HEK293 (cell line): ENCODE results near the gene COX6A1.

Experiments
- CTCF ChIA-PET: fragments of 350-600 bp; formaldehyde crosslinking; extraction: SDS; loops from one replicate; lab custom pipeline; 2021; ENCODE audit warnings: antibody characterized with exemption; lab: Yijun Ruan, JAX
- POLR2A ChIA-PET: fragments of 300-600 bp; formaldehyde crosslinking; extraction: SDS; loops from one replicate; lab custom pipeline; 2020; ENCODE audit warnings: antibody characterized with exemption, inconsistent platforms; lab: Yijun Ruan, JAX
- H3K27ac ChIP-seq: fragments of 200-500 bp; sonication (Bioruptor generic); 2 replicates; pipeline ENCODE4 v1.5.1; 2014; ENCODE audit warnings: low read depth, low read length, control low read depth, inconsistent platforms; ENCODE audit errors: extremely low read depth
- H3K36me3 ChIP-seq, 2 experiments: fragments of 200-500 bp in 1 of 2; sonication (Bioruptor generic) in 1 of 2; 1 replicate in 1 of 2; 2 replicates in 1 of 2; pipeline ENCODE4 v1.5.1; 2014 to 2017; ENCODE audit warnings: inconsistent platforms in 2 of 2, low read length in 2 of 2; ENCODE audit not compliant: control insufficient read depth in 2 of 2, insufficient read depth in 1 of 2
- H3K4me1 ChIP-seq: fragments of 200-500 bp; sonication (Bioruptor generic); 2 replicates; pipeline ENCODE4 v1.5.1; 2014; ENCODE audit warnings: mild to moderate bottlenecking, low read length, inconsistent platforms; ENCODE audit not compliant: control insufficient read depth, insufficient read depth
- H3K4me3 ChIP-seq: 2 replicates; pipeline ENCODE4 v1.5.1; 2011; ENCODE audit warnings: low read depth, mild to moderate bottlenecking, control low read depth, low read length, moderate library complexity
- H3K9me3 ChIP-seq: fragments of 200-500 bp; sonication (Bioruptor generic); 2 replicates; pipeline ENCODE4 v1.5.1; 2014; ENCODE audit warnings: low read depth, low read length, inconsistent platforms; ENCODE audit not compliant: control insufficient read depth, insufficient read depth
- GLIS2 ChIP-seq: fragments of 450-650 bp; formaldehyde crosslinking; IDR thresholded peaks from 2 replicates; pipeline ENCODE4 v1.5.1; 2016; ENCODE audit warnings: missing biosample characterization, missing genetic modification characterization
- HIC1 ChIP-seq: fragments of 450-650 bp; formaldehyde crosslinking; IDR thresholded peaks from 2 replicates; pipeline ENCODE4 v1.5.1; 2016; ENCODE audit warnings: missing biosample characterization, missing genetic modification characterization
- HOXD13 ChIP-seq: sonication (generic); formaldehyde crosslinking; IDR thresholded peaks from 2 replicates; pipeline ENCODE4 v1.8.0; 2022; ENCODE audit warnings: missing genetic modification reagents, borderline replicate concordance
- INSM2 ChIP-seq: fragments of 450-650 bp; formaldehyde crosslinking; IDR thresholded peaks from 2 replicates; pipeline ENCODE4 v1.5.1; 2016; ENCODE audit warnings: missing biosample characterization, missing genetic modification characterization
- MEIS1 ChIP-seq: sonication (generic); formaldehyde crosslinking; IDR thresholded peaks from 2 replicates; pipeline ENCODE4 v1.8.1; 2022; ENCODE audit warnings: missing genetic modification reagents, mild to moderate bottlenecking, borderline replicate concordance
- PRDM1 ChIP-seq: fragments of 450-650 bp; formaldehyde crosslinking; IDR thresholded peaks from 2 replicates; pipeline ENCODE4; 2016; ENCODE audit warnings: missing biosample characterization, missing genetic modification characterization
- YY1 ChIP-seq: fragments of 450-650 bp; formaldehyde crosslinking; IDR thresholded peaks from 2 replicates; pipeline ENCODE4 v1.5.1; 2018; ENCODE audit warnings: missing biosample characterization, missing genetic modification characterization
- YY2 ChIP-seq: fragments of 450-650 bp; formaldehyde crosslinking; IDR thresholded peaks from 2 replicates; pipeline ENCODE4 v1.5.1; 2016; ENCODE audit warnings: missing biosample characterization, missing genetic modification characterization
- ZBTB1 ChIP-seq: fragments of 450-650 bp; formaldehyde crosslinking; IDR thresholded peaks from 2 replicates; pipeline ENCODE4 v1.5.1; 2016; ENCODE audit warnings: missing biosample characterization, missing genetic modification characterization
- ZNF132 ChIP-seq: fragments of 450-650 bp; formaldehyde crosslinking; IDR thresholded peaks from 2 replicates; pipeline ENCODE4 v1.5.1; 2017; ENCODE audit warnings: missing biosample characterization, missing genetic modification characterization, borderline replicate concordance
- ZNF335 ChIP-seq: fragments of 450-650 bp; formaldehyde crosslinking; conservative IDR thresholded peaks from 2 replicates; pipeline ENCODE4 v1.5.1; 2016; ENCODE audit warnings: missing biosample characterization, missing genetic modification characterization
- ZNF426 ChIP-seq: fragments of 450-650 bp; formaldehyde crosslinking; IDR thresholded peaks from 2 replicates; pipeline ENCODE4 v1.5.1; 2017; ENCODE audit warnings: missing biosample characterization, missing genetic modification characterization, mild to moderate bottlenecking, inconsistent platforms, moderate library complexity
- ZNF488 ChIP-seq: fragments of 450-650 bp; formaldehyde crosslinking; IDR thresholded peaks from 2 replicates; pipeline ENCODE4 v1.5.1; 2016; ENCODE audit warnings: missing biosample characterization, missing genetic modification characterization
- ZNF585B ChIP-seq: fragments of 450-650 bp; formaldehyde crosslinking; IDR thresholded peaks from 2 replicates; pipeline ENCODE4 v1.5.1; 2016; ENCODE audit warnings: missing biosample characterization, missing genetic modification characterization
- ZNF629 ChIP-seq: fragments of 450-650 bp; formaldehyde crosslinking; IDR thresholded peaks from 2 replicates; pipeline ENCODE4 v1.5.1; 2017; ENCODE audit warnings: missing biosample characterization, missing genetic modification characterization
- ZNF639 ChIP-seq: fragments of 450-650 bp; formaldehyde crosslinking; IDR thresholded peaks from 2 replicates; pipeline ENCODE4 v1.5.1; 2016; ENCODE audit warnings: missing biosample characterization, missing genetic modification characterization
- ZNF677 ChIP-seq: fragments of 450-650 bp; IDR thresholded peaks from 2 replicates; pipeline ENCODE4 v1.5.0; 2018; ENCODE audit warnings: missing biosample characterization, mild to moderate bottlenecking, missing genetic modification characterization, moderate library complexity
- ZNF76 ChIP-seq: fragments of 450-650 bp; formaldehyde crosslinking; IDR thresholded peaks from 2 replicates; pipeline ENCODE4; 2016; ENCODE audit warnings: low read depth, missing biosample characterization, missing genetic modification characterization, borderline replicate concordance
- TF ChIP-seq, protein P1 (sequence below): fragments of 450-650 bp; formaldehyde crosslinking; IDR thresholded peaks from 2 replicates; pipeline ENCODE4 v1.5.1; 2016; ENCODE audit warnings: missing biosample characterization, missing genetic modification characterization

Gene COX6A1

GRCh38 chr12:120483621-120484020 lies 45.7 kb downstream of the COX6A1 start:
- no peaks in the 10 kb centered on the region for H3K9me3 ChIP-seq
- no peak overlapping the region for H3K4me3 ChIP-seq
- POLR2A ChIA-PET: interaction anchor here (0.6 to 2.6 kb wide), 2 partner anchors 9 to 13 kb away, joined by 3 to 10 read pairs; partner anchors contain the start of gene DYNLL1
- H3K4me1 ChIP-seq: no peaks in the 10 kb centered on the region
- TF ChIP-seq ZNF335 (no peak), ZNF426 (tag by site-specific recombination) (no peak), HOXD13 (CRISPR knock-in tag) (no peak), ZNF76 (tag by site-specific recombination) (no peak), YY1 (tag by site-specific recombination) (no peak), YY2 (tag by site-specific recombination) (no peak), ZNF677 (tag by site-specific recombination) (no peak), ZNF585B (tag by site-specific recombination) (no peak), ZNF639 (tag by site-specific recombination) (no peak), GLIS2 (tag by site-specific recombination) (no peak), MEIS1 (CRISPR knock-in tag) (no peak), ZNF132 (tag by site-specific recombination) (no peak), HIC1 (no peak), PRDM1 (tag by site-specific recombination) (no peak), ZNF488 (tag by site-specific recombination) (no peak), ZBTB1 (tag by site-specific recombination) (no peak), ZNF629 (tag by site-specific recombination) (no peak), INSM2 (tag by site-specific recombination) (no peak)
- TF ChIP-seq, protein P1, sequence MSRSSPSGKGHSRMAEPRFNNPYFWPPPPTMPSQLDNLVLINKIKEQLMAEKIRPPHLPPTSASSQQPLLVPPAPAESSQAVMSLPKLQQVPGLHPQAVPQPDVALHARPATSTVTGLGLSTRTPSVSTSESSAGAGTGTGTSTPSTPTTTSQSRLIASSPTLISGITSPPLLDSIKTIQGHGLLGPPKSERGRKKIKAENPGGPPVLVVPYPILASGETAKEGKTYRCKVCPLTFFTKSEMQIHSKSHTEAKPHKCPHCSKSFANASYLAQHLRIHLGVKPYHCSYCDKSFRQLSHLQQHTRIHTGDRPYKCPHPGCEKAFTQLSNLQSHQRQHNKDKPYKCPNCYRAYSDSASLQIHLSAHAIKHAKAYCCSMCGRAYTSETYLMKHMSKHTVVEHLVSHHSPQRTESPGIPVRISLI (tag by site-specific recombination): no peak
- TF ChIP-seq, all 188 proteins: peak for 0
- Histone ChIP-seq H3K36me3 (peaks cover 0 to 11% of the 10 kb centered on the region in 2 experiments; a peak in 2 of 3 replicates), H3K27ac (no peak overlapping the region)
- CTCF ChIA-PET: interaction anchor here (0.8 kb wide), 2 partner anchors 20 to 126 kb away, joined by 3 to 4 read pairs; no protein-coding TSS in a partner anchor
